ENCODE data around the gene NLK. TPM values are rescaled to one million over a fixed set of nuclear protein-coding genes. Genes with fewer than 3 reads are reported as not detected.
A peak's percentile ranks its signal among the peaks of the same experiment; 100 is the strongest.

The NLK gene
- total and polyA plus RNA-seq, 2 donors (not counting 3 experiments of a cell fraction or from before 2014, with no cell fraction given), result 23.8 to 34.2 TPM

DNA sequence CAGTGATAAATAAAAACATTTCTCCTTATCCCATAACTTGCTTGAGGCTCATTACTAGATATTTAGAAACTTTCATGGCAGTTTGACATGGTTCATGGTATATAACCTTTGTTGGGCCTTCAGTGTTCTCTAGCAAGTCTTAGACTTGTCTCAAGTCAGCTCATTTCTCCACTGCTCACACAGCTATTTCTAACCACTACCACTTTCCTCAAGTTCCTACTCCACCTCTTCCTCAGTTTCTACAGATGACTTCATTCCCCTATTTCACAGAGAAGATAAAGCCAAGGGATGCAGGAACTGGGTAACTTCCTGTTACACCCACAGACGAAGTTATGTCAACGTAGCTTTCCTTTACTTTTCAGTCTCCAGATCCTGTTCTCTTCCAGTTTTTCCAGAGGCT lies 23.2 kb downstream of the NLK start:
- FAIRE-seq (peak; percentile 83), DNase-seq (ENCODE audit: low read depth, low spot score) (peak; percentile 63)
- no peak overlapping the region for H3K27ac ChIP-seq (ENCODE audit: insufficient read depth, low read depth, low read length)
- peak overlapping the region; percentile 51 for H3K4me2 ChIP-seq (ENCODE audit: insufficient read depth, low read length)
- H3K9ac ChIP-seq (replicated peaks; ENCODE audit: extremely low read depth, insufficient read depth, low read length), result no peak overlapping the region
- H3K4me1 ChIP-seq (ENCODE audit: control insufficient read depth, extremely low read depth, insufficient read depth, low read length), result peaks cover 19% of the 10 kb centered on the region
- H3K36me3 ChIP-seq (ENCODE audit: control insufficient read depth in 2 of 2, extremely low read depth in 1 of 2, insufficient read depth in 2 of 2, low read length in 2 of 2), result no peaks in the 10 kb centered on the region
- CTCF ChIA-PET, result interaction anchor here (1.0 to 3.6 kb wide), 3 partner anchors 9 to 59 kb away, joined by 5 to 15 read pairs (median 7); no protein-coding TSS in a partner anchor
- no peaks in the 10 kb centered on the region for H3K9me3 ChIP-seq (replicated peaks; ENCODE audit: control insufficient read depth, insufficient read depth, low read length)
- H3K27me3 ChIP-seq (ENCODE audit: control insufficient read depth in 2 of 2, insufficient read depth in 2 of 2, low read length in 2 of 2), result no peaks in the 10 kb centered on the region
- dilution Hi-C loops (cut with MboI; ENCODE audit: extremely low pct_ligation_motif_present, low sequenced_read_pairs) (no loop called here), intact Hi-C loops (cut with micrococcal nuclease) (no loop called here)
- H3K79me2 ChIP-seq (ENCODE audit: control insufficient read depth, insufficient read depth, low read length), result peaks cover 87% of the 10 kb centered on the region
- H4K20me1 ChIP-seq (replicated peaks; ENCODE audit: control insufficient read depth, extremely low read depth, insufficient read depth, low read length), result peaks cover 5% of the 10 kb centered on the region
- no peak overlapping the region for H3K4me3 ChIP-seq (replicated peaks in 1 of 3; ENCODE audit: insufficient read depth in 1 of 3, low read depth in 1 of 3, low read length in 3 of 3)
- TF ChIP-seq, protein P1, sequence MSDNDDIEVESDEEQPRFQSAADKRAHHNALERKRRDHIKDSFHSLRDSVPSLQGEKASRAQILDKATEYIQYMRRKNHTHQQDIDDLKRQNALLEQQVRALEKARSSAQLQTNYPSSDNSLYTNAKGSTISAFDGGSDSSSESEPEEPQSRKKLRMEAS (IDR thresholded peaks at IDR 0.05; ENCODE audit: insufficient read depth, insufficient read length), result no peak
- no peak for TF ChIP-seq EZH2 (IDR thresholded peaks at IDR 0.05; ENCODE audit: borderline replicate concordance, low read depth, low read length, severe bottlenecking)
- peak; percentile 5 for TF ChIP-seq JUN (IDR thresholded peaks at IDR 0.05; ENCODE audit: borderline replicate concordance, insufficient read depth, insufficient read length, low read depth)
- no peak for TF ChIP-seq FOS (IDR thresholded peaks at IDR 0.05; ENCODE audit: borderline replicate concordance, insufficient read depth, low read length)
- no peak for TF ChIP-seq POLR2AphosphoS5 (IDR thresholded peaks at IDR 0.05; ENCODE audit: insufficient read depth, low read depth, low read length)
- no peak for TF ChIP-seq POLR2A (IDR thresholded peaks at IDR 0.05; ENCODE audit: low read depth, low read length)
- TF ChIP-seq GATA2 (IDR thresholded peaks at IDR 0.05; ENCODE audit: insufficient read depth, insufficient read length, low read depth, low read length), result peak; percentile 21
- no peak for TF ChIP-seq CTCF (IDR thresholded peaks at IDR 0.05; ENCODE audit: extremely low read depth in 1 of 2, insufficient read depth in 1 of 2, low read depth in 1 of 2, low read length in 2 of 2)
- TF ChIP-seq MYC (IDR thresholded peaks at IDR 0.05; ENCODE audit: low read depth, low read length), result no peak
- H2AFZ ChIP-seq (ENCODE audit: low read depth, low read length), result no peak overlapping the region
- BruUV-seq (replicated peaks), result no TSS peak
- H3K9me1 ChIP-seq (replicated peaks; ENCODE audit: control insufficient read depth, extremely low read depth, insufficient read depth, low read length), result no peaks in the 10 kb centered on the region
- POLR2A ChIA-PET, result no interaction called here

Data from endothelial cell of umbilical vein (primary cell).